MCF 10A (cell line): ENCODE measurements around the gene SH3BGR. TPM values are rescaled to one million over a fixed set of nuclear protein-coding genes. Genes with fewer than 3 reads are reported as not detected.
A peak's percentile ranks its signal among the peaks of the same experiment; 100 is the strongest.

Experiments
- BruUV-seq: library from RNA; stranded (reverse); fragments of 400-500 nt; replicated peaks from 2 replicates; lab custom pipeline; 2021; lab: Mats Ljungman, UMichigan
- CTCF ChIA-PET: fragments of 300-600 bp; sonication (Branson Sonifier 250); formaldehyde crosslinking; extraction: SDS; loops from one replicate; lab custom pipeline; 2021; ENCODE audit warnings: antibody characterized with exemption, inconsistent platforms; lab: Yijun Ruan, JAX
- POLR2A ChIA-PET: fragments of 300-600, 350-650 bp; sonication (Branson Sonifier 250); formaldehyde crosslinking; extraction: SDS; loops from one replicate; lab custom pipeline; 2020; ENCODE audit warnings: antibody characterized with exemption, inconsistent platforms; lab: Yijun Ruan, JAX
- DNase-seq: peaks from one replicate; pipeline ENCODE4 v3.0.0-alpha.2; 2018; ENCODE audit not compliant: unreplicated experiment
- H3K27ac Mint-ChIP-seq: one replicate; pipeline ENCODE4 v1.8.0; 2022; ENCODE audit warnings: mild to moderate bottlenecking, low read depth, mixed read lengths; ENCODE audit not compliant: unreplicated experiment
- H3K27me3 Mint-ChIP-seq: one replicate; pipeline ENCODE4 v1.8.0; 2022; ENCODE audit warnings: mixed read lengths; ENCODE audit not compliant: insufficient read depth, unreplicated experiment
- H3K36me3 Mint-ChIP-seq: one replicate; pipeline ENCODE4 v1.8.0; 2022; ENCODE audit warnings: mild to moderate bottlenecking, moderate library complexity, mixed read lengths; ENCODE audit not compliant: insufficient read depth, unreplicated experiment
- H3K4me1 Mint-ChIP-seq: one replicate; pipeline ENCODE4 v1.8.0; 2022; ENCODE audit warnings: mixed read lengths; ENCODE audit not compliant: insufficient read depth, unreplicated experiment
- H3K4me3 Mint-ChIP-seq: one replicate; pipeline ENCODE4 v1.8.0; 2022; ENCODE audit warnings: mild to moderate bottlenecking, moderate library complexity, mixed read lengths; ENCODE audit not compliant: unreplicated experiment
- H3K9me3 Mint-ChIP-seq: one replicate; pipeline ENCODE4 v1.8.0; 2022; ENCODE audit warnings: mixed read lengths; ENCODE audit not compliant: unreplicated experiment
- CTCF ChIP-seq: fragments of 200-600 bp; IDR thresholded peaks from one replicate; pipeline ENCODE4 v1.8.0; 2022; ENCODE audit warnings: antibody characterized with exemption, mild to moderate bottlenecking; ENCODE audit not compliant: unreplicated experiment
- intact Hi-C: fragments of 100-400 bp; cut with micrococcal nuclease; formaldehyde crosslinking; loops from 2 replicates; pipeline ENCODE4 v1.14.1; 2022
- total RNA-seq: library from RNA; stranded (reverse); gene quantifications from 2 replicates; pipeline ENCODE4 v1.2.3, GENCODE V29; 2022

SH3BGR gene
- total RNA-seq, 1 experiment from 2014 or later, result 11.3 TPM

- Mint-ChIP-seq H3K4me3 (no peak overlapping the region), H3K4me1 (peaks cover 27% of the 10 kb centered on the region), H3K27ac (no peak overlapping the region), H3K9me3 (no peaks in the 10 kb centered on the region), H3K27me3 (peaks cover 13% of the 10 kb centered on the region), H3K36me3 (peaks cover 6% of the 10 kb centered on the region)
- POLR2A ChIA-PET, result interaction anchor here (0.6 kb wide), 1 partner anchor 15 kb away, joined by 3 read pairs; no protein-coding TSS in a partner anchor
- no TSS peak for BruUV-seq
- TF ChIP-seq CTCF, result no peak
- DNase-seq, result peak; percentile 60
- intact Hi-C loops, result no loop called here
- CTCF ChIA-PET, result interaction anchor here (0.6 to 2.1 kb wide), 4 partner anchors 108 to 194 kb away, joined by 3 to 13 read pairs (median 8); no protein-coding TSS in a partner anchor
Observed at GRCh38 chr21:39523399-39523798, 71.6 kb downstream of the SH3BGR start.

- BruUV-seq, result no TSS peak
- CTCF ChIA-PET, result interaction anchor here (0.6 to 2.1 kb wide), 4 partner anchors 121 to 193 kb away, joined by 3 to 8 read pairs (median 6); no protein-coding TSS in a partner anchor
- H3K36me3 Mint-ChIP-seq, result peaks cover 3% of the 10 kb centered on the region
Observed at GRCh38 chr21:39523915-39524314, 72.1 kb downstream of the SH3BGR start.

GRCh38 chr21:39525129-39525528 is 73.4 kb downstream of the SH3BGR start:
- no peaks in the 10 kb centered on the region for H3K9me3 Mint-ChIP-seq
- peaks cover 6% of the 10 kb centered on the region for H3K36me3 Mint-ChIP-seq
- no peak overlapping the region for H3K4me3 Mint-ChIP-seq
- intact Hi-C loops, result no loop called here
- peaks cover 19% of the 10 kb centered on the region for H3K4me1 Mint-ChIP-seq
- no peak for TF ChIP-seq CTCF
- ChIA-PET CTCF (interaction anchor here (0.5 to 1.5 kb wide), 5 partner anchors 21 to 1112 kb away, joined by 3 to 6 read pairs (median 3); no protein-coding TSS in a partner anchor), POLR2A (interaction anchor here (1.7 kb wide), 1 partner anchor 110 kb away, joined by 3 read pairs; no protein-coding TSS in a partner anchor)
- H3K27ac Mint-ChIP-seq, result no peak overlapping the region
- no peak for DNase-seq
- peaks cover 16% of the 10 kb centered on the region for H3K27me3 Mint-ChIP-seq
- BruUV-seq, result no TSS peak

More at GRCh38 chr21:39523915-39524314, 72.1 kb downstream of the SH3BGR start:
- no peak overlapping the region for H3K4me3 Mint-ChIP-seq
- POLR2A ChIA-PET, result interaction anchor here (0.6 kb wide), 1 partner anchor 15 kb away, joined by 3 read pairs; no protein-coding TSS in a partner anchor
- H3K9me3 Mint-ChIP-seq, result no peaks in the 10 kb centered on the region
- no peak overlapping the region for H3K27ac Mint-ChIP-seq
- intact Hi-C loops, result no loop called here
- peaks cover 22% of the 10 kb centered on the region for H3K4me1 Mint-ChIP-seq
- DNase-seq, result no peak
- TF ChIP-seq CTCF, result no peak
- peaks cover 16% of the 10 kb centered on the region for H3K27me3 Mint-ChIP-seq

- peaks cover 6% of the 10 kb centered on the region for H3K36me3 Mint-ChIP-seq
- DNase-seq, result no peak
- peaks cover 19% of the 10 kb centered on the region for H3K4me1 Mint-ChIP-seq
- H3K4me3 Mint-ChIP-seq, result no peak overlapping the region
- intact Hi-C loops, result no loop called here
- BruUV-seq, result no TSS peak
- ChIA-PET CTCF (interaction anchor here (0.6 to 1.5 kb wide), 3 partner anchors 20 to 191 kb away, joined by 3 to 6 read pairs (median 3); no protein-coding TSS in a partner anchor), POLR2A (interaction anchor here (1.7 kb wide), 1 partner anchor 109 kb away, joined by 3 read pairs; no protein-coding TSS in a partner anchor)
- no peak overlapping the region for H3K27ac Mint-ChIP-seq
- H3K9me3 Mint-ChIP-seq, result no peaks in the 10 kb centered on the region
- TF ChIP-seq CTCF, result no peak
- H3K27me3 Mint-ChIP-seq, result peaks cover 16% of the 10 kb centered on the region
Observed at GRCh38 chr21:39525601-39526000, 73.8 kb downstream of the SH3BGR start.
